ENCODE results near the gene RNASE4.

DNA sequence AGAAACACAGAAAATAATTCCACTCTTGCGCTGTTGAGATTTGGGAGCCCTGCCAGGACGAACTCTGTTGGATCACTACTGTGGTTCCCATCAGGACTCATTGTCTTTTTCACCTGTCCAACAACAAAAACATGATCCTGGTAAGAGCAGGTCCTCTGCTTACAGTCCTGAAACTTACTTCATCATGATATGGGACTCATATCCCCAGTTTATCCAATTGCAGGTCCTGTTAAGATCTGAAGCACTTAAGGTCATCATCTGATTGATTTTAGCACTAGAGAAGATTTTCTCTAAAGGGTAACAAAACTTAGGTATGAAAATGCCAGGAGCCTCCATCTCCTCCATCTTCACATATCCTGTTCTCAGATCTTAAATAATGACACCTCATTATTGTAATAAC, 42.8 kb upstream of the RNASE4 start, which contains the start of gene OR6S1:
- TF ChIP-seq, protein P1, sequence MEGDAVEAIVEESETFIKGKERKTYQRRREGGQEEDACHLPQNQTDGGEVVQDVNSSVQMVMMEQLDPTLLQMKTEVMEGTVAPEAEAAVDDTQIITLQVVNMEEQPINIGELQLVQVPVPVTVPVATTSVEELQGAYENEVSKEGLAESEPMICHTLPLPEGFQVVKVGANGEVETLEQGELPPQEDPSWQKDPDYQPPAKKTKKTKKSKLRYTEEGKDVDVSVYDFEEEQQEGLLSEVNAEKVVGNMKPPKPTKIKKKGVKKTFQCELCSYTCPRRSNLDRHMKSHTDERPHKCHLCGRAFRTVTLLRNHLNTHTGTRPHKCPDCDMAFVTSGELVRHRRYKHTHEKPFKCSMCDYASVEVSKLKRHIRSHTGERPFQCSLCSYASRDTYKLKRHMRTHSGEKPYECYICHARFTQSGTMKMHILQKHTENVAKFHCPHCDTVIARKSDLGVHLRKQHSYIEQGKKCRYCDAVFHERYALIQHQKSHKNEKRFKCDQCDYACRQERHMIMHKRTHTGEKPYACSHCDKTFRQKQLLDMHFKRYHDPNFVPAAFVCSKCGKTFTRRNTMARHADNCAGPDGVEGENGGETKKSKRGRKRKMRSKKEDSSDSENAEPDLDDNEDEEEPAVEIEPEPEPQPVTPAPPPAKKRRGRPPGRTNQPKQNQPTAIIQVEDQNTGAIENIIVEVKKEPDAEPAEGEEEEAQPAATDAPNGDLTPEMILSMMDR (IDR thresholded peaks at IDR 0.05) = no peak
- TF ChIP-seq POLR2A (IDR thresholded peaks at IDR 0.05) = no peak
